ENCODE measurements around the gene HSD17B4. TPM values are rescaled to one million over a fixed set of nuclear protein-coding genes. Genes with fewer than 3 reads are reported as not detected.
A peak's percentile ranks its signal among the peaks of the same experiment; 100 is the strongest.
"Not testable (repeated sequence)": the region's sequence is repeated elsewhere in the genome, so short reads cannot be mapped to it uniquely, and the experiment has no call there.

HSD17B4 gene
- total and polyA plus RNA-seq, 9 of the 15 experiments (the other 6 are each of a cell fraction or from before 2014, with no cell fraction given), result 50.6 to 187 (median 94.6) TPM

GRCh38 chr5:119428166-119428565 lies 24.1 kb upstream of the HSD17B4 start:
- H3K27ac ChIP-seq (ENCODE audit: extremely low read depth, low read depth, low read length); H3K36me3 ChIP-seq (ENCODE audit: control insufficient read depth, insufficient read depth, low read length); H3K9me3 ChIP-seq (replicated peaks; ENCODE audit: control insufficient read depth, insufficient read depth, low read depth, low read length); H3K9me1 ChIP-seq (ENCODE audit: control insufficient read depth, insufficient read depth, low read length); H3K4me3 ChIP-seq; in situ Hi-C loops (cut with MboI); BruUV-seq (replicated peaks); H3K79me2 ChIP-seq (ENCODE audit: control insufficient read depth, insufficient read depth, low read length); H3K27me3 ChIP-seq (ENCODE audit: control insufficient read depth in 2 of 2, insufficient read depth in 2 of 2, low read length in 2 of 2); ATAC-seq; DNase-seq (ENCODE audit: extremely low read depth in 1 of 4, low spot score in 3 of 4); FAIRE-seq; CTCF ChIA-PET (ENCODE audit: low intra/inter-chr PET ratio); intact Hi-C loops (cut with micrococcal nuclease); H3K9ac ChIP-seq (ENCODE audit: insufficient read depth in 1 of 2, low read depth in 2 of 2, low read length in 2 of 2); H3K4me2 ChIP-seq (ENCODE audit: insufficient read depth, low read length); POLR2A ChIA-PET; H4K20me1 ChIP-seq (replicated peaks; ENCODE audit: control insufficient read depth, insufficient read depth, low read length): not testable (repeated sequence)
- TF ChIP-seq MTA1 (IDR thresholded peaks at IDR 0.05; ENCODE audit: borderline replicate concordance) (peak; percentile 22; the same call in 1 of the 2 replicates), DPF2 (IDR thresholded peaks at IDR 0.05) (peak; percentile 26; the same call in 1 of the 2 replicates), HDAC1 (IDR thresholded peaks at IDR 0.05) (peak in 1 of 2 experiments; percentile 29; a peak in 1 of 4 replicates), PHB2 (IDR thresholded peaks at IDR 0.05; ENCODE audit: low read depth) (0 out of 2 replicates have a peak, but pooled peaks have one; percentile 23), BRD9 (IDR thresholded peaks at IDR 0.05; ENCODE audit: low read depth, partially characterized antibody) (peak; percentile 30), RAD21 (CRISPR knock-in tag; conservative IDR thresholded peaks at IDR 0.05 in 1 of 2, IDR thresholded peaks at IDR 0.05 in 1 of 2) (peak in 1 of 2 experiments; percentile 39; a peak in 2 of 4 replicates), NCOR1 (IDR thresholded peaks at IDR 0.05) (peak; percentile 22), HDGF (IDR thresholded peaks at IDR 0.05) (peak; percentile 72; the same call in 1 of the 2 replicates), LARP7 (IDR thresholded peaks at IDR 0.05) (peak; percentile 61; the same call in 1 of the 2 replicates), ZNF512 (tag; IDR thresholded peaks at IDR 0.05) (peak; percentile 90), CSDE1 (IDR thresholded peaks at IDR 0.05) (0 out of 4 replicates have a peak, but pooled peaks of 1 of the 2 experiments have one; percentile 31), ARID1B (IDR thresholded peaks at IDR 0.05) (peak; percentile 51), HINFP (tag; conservative IDR thresholded peaks at IDR 0.05; ENCODE audit: low read depth) (0 out of 2 replicates have a peak, but pooled peaks have one; percentile 35), ELF4 (CRISPR knock-in tag; IDR thresholded peaks at IDR 0.05) (peak; percentile 77), MLLT1 (IDR thresholded peaks at IDR 0.05) (peak; percentile 15 to 21; a peak in 2 of 4 replicates), MCM3 (IDR thresholded peaks at IDR 0.05) (0 out of 2 replicates have a peak, but pooled peaks have one; percentile 64), ZBTB26 (CRISPR knock-in tag; IDR thresholded peaks at IDR 0.05) (0 out of 2 replicates have a peak, but pooled peaks have one; percentile 15)
- WGBS (ENCODE audit: insufficient coverage, low coverage, missing lambda C conversion rate), result 7% methylated on average over 1 of the region's 1 CpG
- Histone ChIP-seq H2AFZ (ENCODE audit: low read depth, low read length) (peak overlapping the region; percentile 58), H3K4me1 (replicated peaks in 1 of 2; ENCODE audit: control insufficient read depth in 2 of 2, insufficient read depth in 2 of 2, low read length in 2 of 2) (peaks cover 0 to 15% of the 10 kb centered on the region in 2 experiments; a peak in 3 of 5 replicates)
